Endothelial cell of umbilical vein (primary cell): Measurements from ENCODE around the gene COQ6. TPM values are rescaled to one million over a fixed set of nuclear protein-coding genes. Genes with fewer than 3 reads are reported as not detected.
A peak's percentile ranks its signal among the peaks of the same experiment; 100 is the strongest.

Source experiments
- BruUV-seq: library from RNA; stranded (reverse); fragments of 400-500 nt; replicated peaks from 2 replicates; lab custom pipeline; 2021; lab: Mats Ljungman, UMichigan
- CTCF ChIA-PET: fragments of 300-600, 350-600 bp; sonication (Branson Sonifier 250); formaldehyde crosslinking; loops from one replicate; lab custom pipeline; 2021; ENCODE audit warnings: antibody characterized with exemption, inconsistent platforms; lab: Charles Lee
- POLR2A ChIA-PET: fragments of 300-600, 350-600 bp; sonication (Branson Sonifier 250); formaldehyde crosslinking; loops from one replicate; lab custom pipeline; 2021; ENCODE audit warnings: antibody characterized with exemption, inconsistent platforms; lab: Charles Lee
- DNase-seq: peaks from one replicate; pipeline ENCODE4 v3.0.0-alpha.2; 2011; ENCODE audit warnings: low read depth, low spot score
- FAIRE-seq: peaks from 2 replicates; lab custom pipeline; 2011; peaks lifted over from hg19 to GRCh38; lab: Jason Lieb, UNC
- H2AFZ ChIP-seq: 2 replicates; pipeline ENCODE4 v1.6.0; 2012; ENCODE audit warnings: low read depth, low read length, control low read depth, inconsistent platforms
- H3K27ac ChIP-seq: 2 replicates; pipeline ENCODE4 v1.5.1; 2011; ENCODE audit warnings: low read depth, mild to moderate bottlenecking, control low read depth, low read length, moderate library complexity; ENCODE audit not compliant: insufficient read depth
- H3K27me3 ChIP-seq, 2 experiments: 2 replicates each; pipeline versions ENCODE4 v1.6.0 to v1.6.1; 2011; ENCODE audit warnings: low read length in 2 of 2, mixed read lengths in 1 of 2; ENCODE audit not compliant: control insufficient read depth in 2 of 2, insufficient read depth in 2 of 2
- H3K36me3 ChIP-seq, 2 experiments: 2 replicates in 1 of 2; 3 replicates in 1 of 2; pipeline ENCODE4 v1.5.1; 2011; ENCODE audit warnings: low read length in 2 of 2, mild to moderate bottlenecking in 1 of 2, moderate library complexity in 1 of 2; ENCODE audit not compliant: control insufficient read depth in 2 of 2, insufficient read depth in 2 of 2; ENCODE audit errors: extremely low read depth in 1 of 2
- H3K4me1 ChIP-seq: 3 replicates; pipeline ENCODE4 v1.5.1; 2011; ENCODE audit warnings: mild to moderate bottlenecking, low read length; ENCODE audit not compliant: control insufficient read depth, insufficient read depth; ENCODE audit errors: extremely low read depth
- H3K4me2 ChIP-seq: 2 replicates; pipeline ENCODE4 v1.6.1; 2011; ENCODE audit warnings: low read length, control low read depth, mixed read lengths; ENCODE audit not compliant: insufficient read depth
- H3K4me3 ChIP-seq, 3 experiments: fragments of 200-600 bp in 1 of 3; sonication (generic), shearing (Covaris generic) in 1 of 3; replicated peaks in 1 of 3; 2 replicates each; pipeline ENCODE4 v1.5.1; 2011 to 2016; ENCODE audit warnings: control low read depth in 3 of 3, low read length in 3 of 3, mild to moderate bottlenecking in 2 of 3, inconsistent platforms in 1 of 3, low read depth in 1 of 3, moderate library complexity in 1 of 3; ENCODE audit not compliant: insufficient read depth in 1 of 3
- H3K79me2 ChIP-seq: 2 replicates; pipeline ENCODE4 v1.6.0; 2012; ENCODE audit warnings: low read length, inconsistent platforms; ENCODE audit not compliant: control insufficient read depth, insufficient read depth
- H3K9ac ChIP-seq: replicated peaks from 2 replicates; pipeline ENCODE3; 2011; ENCODE audit warnings: low read length, control low read depth; ENCODE audit not compliant: insufficient read depth; ENCODE audit errors: extremely low read depth
- H3K9me1 ChIP-seq: replicated peaks from 3 replicates; pipeline ENCODE4 v1.6.0; 2011; ENCODE audit warnings: mild to moderate bottlenecking, low read length; ENCODE audit not compliant: control insufficient read depth, insufficient read depth; ENCODE audit errors: extremely low read depth
- H3K9me3 ChIP-seq: replicated peaks from 2 replicates; pipeline ENCODE4 v1.5.1; 2012; ENCODE audit warnings: low read length, inconsistent platforms; ENCODE audit not compliant: control insufficient read depth, insufficient read depth
- H4K20me1 ChIP-seq: replicated peaks from 2 replicates; pipeline ENCODE3; 2011; ENCODE audit warnings: mild to moderate bottlenecking, low read length; ENCODE audit not compliant: control insufficient read depth, insufficient read depth; ENCODE audit errors: extremely low read depth
- CTCF ChIP-seq, 2 donors: IDR thresholded peaks; 1 replicate in 1 of 2; 2 replicates in 1 of 2; pipeline ENCODE4 v1.5.1; 2011; ENCODE audit warnings: low read length in 2 of 2, mild to moderate bottlenecking in 2 of 2, moderate library complexity in 2 of 2, control low read depth in 1 of 2, inconsistent platforms in 1 of 2, low read depth in 1 of 2; ENCODE audit not compliant: insufficient read depth in 1 of 2; ENCODE audit errors: extremely low read depth in 1 of 2
- EZH2 ChIP-seq: IDR thresholded peaks from 2 replicates; pipeline ENCODE4 v1.6.1; 2012; ENCODE audit warnings: borderline replicate concordance, low read depth, mild to moderate bottlenecking, moderate library complexity, low read length, inconsistent platforms; ENCODE audit not compliant: severe bottlenecking
- FOS ChIP-seq: IDR thresholded peaks from 2 replicates; pipeline ENCODE4 v1.6.1; 2011; ENCODE audit warnings: mild to moderate bottlenecking, low read length, moderate library complexity, borderline replicate concordance; ENCODE audit not compliant: insufficient read depth
- GATA2 ChIP-seq: IDR thresholded peaks from 2 replicates; pipeline ENCODE4 v1.7.0; 2011; ENCODE audit warnings: low read depth, mild to moderate bottlenecking, moderate library complexity, mixed read lengths, low read length; ENCODE audit not compliant: insufficient read length, insufficient read depth
- JUN ChIP-seq: IDR thresholded peaks from 2 replicates; pipeline ENCODE4 v1.6.1; 2011; ENCODE audit warnings: borderline replicate concordance, low read depth; ENCODE audit not compliant: insufficient read length, insufficient read depth
- MAX ChIP-seq: IDR thresholded peaks from 2 replicates; pipeline ENCODE4 v1.6.1; 2011; ENCODE audit not compliant: insufficient read depth, insufficient read length
- MYC ChIP-seq: IDR thresholded peaks from one replicate; pipeline ENCODE4 v1.6.1; 2011; ENCODE audit warnings: mild to moderate bottlenecking, low read depth, low read length
- POLR2A ChIP-seq: IDR thresholded peaks from 2 replicates; pipeline ENCODE4 v1.6.1; 2012; ENCODE audit warnings: low read depth, mild to moderate bottlenecking, control low read depth, low read length
- POLR2AphosphoS5 ChIP-seq: IDR thresholded peaks from 2 replicates; pipeline ENCODE4 v1.6.1; 2012; ENCODE audit warnings: low read depth, mild to moderate bottlenecking, control low read depth, low read length, moderate library complexity; ENCODE audit not compliant: insufficient read depth
- dilution Hi-C: fragments of 300-500 bp; cut with MboI; formaldehyde crosslinking; loops from one replicate; pipeline ENCODE4 v1.15.0; 2019; ENCODE audit warnings: low sequenced_read_pairs; ENCODE audit not compliant: extremely low pct_ligation_motif_present
- intact Hi-C: fragments of 100-400 bp; cut with micrococcal nuclease; formaldehyde crosslinking; loops from one replicate; pipeline ENCODE4 v1.10.0; 2022
- polyA plus RNA-seq, 4 experiments: library from polyadenylated mRNA; depleted of rRNA in 3 of 4; stranded (reverse) in 3 of 4; unstranded in 1 of 4; fragments of >200 nt; gene quantifications; 2 replicates each; pipeline versions ENCODE4 v1.2.1 to v1.2.3, GENCODE V29; 2011 to 2012; ENCODE audit warnings: missing spikeins in 1 of 4
- total RNA-seq: library from RNA; stranded (reverse); gene quantifications from 2 replicates; pipeline ENCODE4 v1.2.3, GENCODE V29; 2021

The COQ6 gene
- total and polyA plus RNA-seq, 2 donors (not counting 3 experiments of a cell fraction or from before 2014, with no cell fraction given): 20.7 to 35.3 TPM

GRCh38 chr14:73965216-73965615, 15.1 kb downstream of the COQ6 start:
- H3K27ac ChIP-seq: no peak overlapping the region
- no peak overlapping the region for H2AFZ ChIP-seq
- H3K4me1 ChIP-seq: no peaks in the 10 kb centered on the region
- no peak overlapping the region for H3K4me2 ChIP-seq
- peaks cover 2 to 15% of the 10 kb centered on the region in 2 experiments for H3K36me3 ChIP-seq
- POLR2A ChIA-PET: no interaction called here
- H3K9ac ChIP-seq: no peak overlapping the region
- dilution Hi-C loops: no loop called here
- CTCF ChIA-PET: interaction anchor here (0.9 to 1.0 kb wide), 4 partner anchors 8 to 72 kb away, joined by 3 read pairs; partner anchors contain the start of genes COQ6 and FAM161B
- FAIRE-seq: no peak
- no peak overlapping the region for H3K4me3 ChIP-seq
- no peak for TF ChIP-seq MYC
- TF ChIP-seq MAX: no peak
- no peak for TF ChIP-seq POLR2AphosphoS5
- no peak for TF ChIP-seq FOS
- no peak for TF ChIP-seq JUN
- no peak for TF ChIP-seq EZH2
- no peak for TF ChIP-seq POLR2A
- no peak for TF ChIP-seq GATA2
- TF ChIP-seq CTCF (IDR thresholded peaks at IDR 0.05; ENCODE audit: extremely low read depth in 1 of 2, insufficient read depth in 1 of 2, low read depth in 1 of 2, low read length in 2 of 2): no peak
- intact Hi-C loops: no loop called here
- no peaks in the 10 kb centered on the region for H3K9me3 ChIP-seq
- no peaks in the 10 kb centered on the region for H3K9me1 ChIP-seq
- TSS peak; percentile 18 for BruUV-seq
- H3K79me2 ChIP-seq: no peaks in the 10 kb centered on the region
- H4K20me1 ChIP-seq: no peaks in the 10 kb centered on the region
- no peak for DNase-seq
- no peaks in the 10 kb centered on the region for H3K27me3 ChIP-seq
